ENCODE measurements around the gene PTH2.

GRCh38 chr19:49423071-49423984, at the start of gene PTH2:
- TF ChIP-seq CTCF (IDR thresholded peaks at IDR 0.05) (no peak), POLR2A (IDR thresholded peaks at IDR 0.05) (no peak)

Measured in prostate gland (tissue), 2 donors.